HAP-1 (cell line): Measurements from ENCODE around the gene ADCY7.

ENCODE experiments used
- DNase-seq, 2 experiments: peaks; one replicate each; pipeline ENCODE4 v3.0.0-alpha.2; 2016 to 2020; ENCODE audit warnings: low spot score in 2 of 2
- H3K27me3 ChIP-seq: fragments of 250-450 bp; sonication (Bioruptor Pico); 2 replicates; pipeline ENCODE4 v1.5.1; 2020; ENCODE audit warnings: low read depth, mild to moderate bottlenecking, moderate library complexity
- H3K36me3 ChIP-seq: fragments of 250-450 bp; sonication (Bioruptor Pico); replicated peaks from 2 replicates; pipeline ENCODE4 v1.5.1; 2020; ENCODE audit warnings: mild to moderate bottlenecking
- H3K4me1 ChIP-seq: fragments of 250-450 bp; sonication (Bioruptor Pico); 2 replicates; pipeline ENCODE4 v1.5.1; 2020; ENCODE audit warnings: mild to moderate bottlenecking
- H3K4me3 ChIP-seq: fragments of 250-450 bp; sonication (Bioruptor Pico); 2 replicates; pipeline ENCODE4 v1.5.1; 2020; ENCODE audit warnings: mild to moderate bottlenecking, moderate library complexity
- H3K9me3 ChIP-seq: fragments of 250-450 bp; sonication (Bioruptor Pico); 2 replicates; pipeline ENCODE4 v1.5.1; 2020; ENCODE audit warnings: mild to moderate bottlenecking, moderate library complexity
- in situ Hi-C: fragments of 300-500 bp; cut with MboI; formaldehyde crosslinking; loops from 3 replicates; pipeline ENCODE4 v1.14.3; 2020; ENCODE audit warnings: low sequenced_read_pairs, inconsistent platforms, mixed read lengths

The ADCY7 gene

GRCh38 chr16:50288026-50288425 lies 21.7 kb downstream of the ADCY7 start:
- Histone ChIP-seq H3K36me3 (no peaks in the 10 kb centered on the region; the same call in 1 of the 2 replicates), H3K27me3 (no peaks in the 10 kb centered on the region), H3K4me3 (no peak overlapping the region), H3K9me3 (no peaks in the 10 kb centered on the region), H3K4me1 (no peaks in the 10 kb centered on the region)
- no peak for DNase-seq
- in situ Hi-C loops: no loop called here

- no peaks in the 10 kb centered on the region for H3K27me3 ChIP-seq
- no peak for DNase-seq
- no peaks in the 10 kb centered on the region for H3K9me3 ChIP-seq
- H3K4me3 ChIP-seq: no peak overlapping the region
- in situ Hi-C loops: no loop called here
- H3K36me3 ChIP-seq: no peaks in the 10 kb centered on the region; the same call in 1 of the 2 replicates
- no peaks in the 10 kb centered on the region for H3K4me1 ChIP-seq
Observed at GRCh38 chr16:50288920-50289319, 22.6 kb downstream of the ADCY7 start.

GRCh38 chr16:50289950-50290764 lies 23.8 kb downstream of the ADCY7 start:
- H3K9me3 ChIP-seq: no peaks in the 10 kb centered on the region
- in situ Hi-C loops: no loop called here

GRCh38 chr16:50290856-50291255 lies 24.5 kb downstream of the ADCY7 start:
- in situ Hi-C loops: no loop called here
- no peak for DNase-seq
- no peaks in the 10 kb centered on the region for H3K9me3 ChIP-seq
- no peaks in the 10 kb centered on the region for H3K4me1 ChIP-seq
- H3K4me3 ChIP-seq: no peak overlapping the region
- no peaks in the 10 kb centered on the region for H3K27me3 ChIP-seq
- H3K36me3 ChIP-seq: no peaks in the 10 kb centered on the region; the same call in 1 of the 2 replicates

More at GRCh38 chr16:50289950-50290764, 23.8 kb downstream of the ADCY7 start:
- Histone ChIP-seq H3K36me3 (no peaks in the 10 kb centered on the region; the same call in 1 of the 2 replicates), H3K4me3 (no peak overlapping the region), H3K4me1 (no peaks in the 10 kb centered on the region), H3K27me3 (no peaks in the 10 kb centered on the region)
- no peak for DNase-seq

GRCh38 chr16:50291719-50292565 lies 25.6 kb downstream of the ADCY7 start:
- in situ Hi-C loops: no loop called here
- DNase-seq: no peak
- Histone ChIP-seq H3K36me3 (no peaks in the 10 kb centered on the region; the same call in 1 of the 2 replicates), H3K4me1 (no peaks in the 10 kb centered on the region), H3K9me3 (no peaks in the 10 kb centered on the region), H3K27me3 (no peaks in the 10 kb centered on the region), H3K4me3 (no peak overlapping the region)

GRCh38 chr16:50292566-50292948 lies 26.2 kb downstream of the ADCY7 start:
- Histone ChIP-seq H3K4me1 (no peaks in the 10 kb centered on the region), H3K27me3 (no peaks in the 10 kb centered on the region), H3K4me3 (no peak overlapping the region), H3K36me3 (no peaks in the 10 kb centered on the region; the same call in 1 of the 2 replicates), H3K9me3 (no peaks in the 10 kb centered on the region)
- in situ Hi-C loops: no loop called here
- DNase-seq: no peak

- no peaks in the 10 kb centered on the region; the same call in 1 of the 2 replicates for H3K36me3 ChIP-seq
- H3K9me3 ChIP-seq: no peaks in the 10 kb centered on the region
- H3K27me3 ChIP-seq: no peaks in the 10 kb centered on the region
- H3K4me1 ChIP-seq: no peaks in the 10 kb centered on the region
- H3K4me3 ChIP-seq: no peak overlapping the region
- in situ Hi-C loops: no loop called here
- no peak for DNase-seq
Observed at GRCh38 chr16:50293041-50293783, 26.9 kb downstream of the ADCY7 start.

GRCh38 chr16:50293994-50294855 lies 27.9 kb downstream of the ADCY7 start:
- Histone ChIP-seq H3K27me3 (no peaks in the 10 kb centered on the region), H3K9me3 (no peaks in the 10 kb centered on the region), H3K36me3 (no peaks in the 10 kb centered on the region; the same call in 1 of the 2 replicates), H3K4me3 (no peak overlapping the region), H3K4me1 (no peaks in the 10 kb centered on the region)
- DNase-seq: no peak
- in situ Hi-C loops: no loop called here

- no peaks in the 10 kb centered on the region; the same call in 1 of the 2 replicates for H3K36me3 ChIP-seq
- no peaks in the 10 kb centered on the region for H3K4me1 ChIP-seq
- no peak for DNase-seq
- in situ Hi-C loops: no loop called here
- no peaks in the 10 kb centered on the region for H3K27me3 ChIP-seq
- H3K4me3 ChIP-seq: no peak overlapping the region
- no peaks in the 10 kb centered on the region for H3K9me3 ChIP-seq
Observed at GRCh38 chr16:50294955-50295354, 28.6 kb downstream of the ADCY7 start.

GRCh38 chr16:50295541-50296132 lies 29.3 kb downstream of the ADCY7 start:
- DNase-seq: no peak
- in situ Hi-C loops: no loop called here
- no peaks in the 10 kb centered on the region; the same call in 1 of the 2 replicates for H3K36me3 ChIP-seq
- H3K9me3 ChIP-seq: no peaks in the 10 kb centered on the region
- H3K4me3 ChIP-seq: no peak overlapping the region
- H3K27me3 ChIP-seq: no peaks in the 10 kb centered on the region
- H3K4me1 ChIP-seq: no peaks in the 10 kb centered on the region

GRCh38 chr16:50296807-50297206 lies 30.5 kb downstream of the ADCY7 start:
- Histone ChIP-seq H3K36me3 (peaks cover 3% of the 10 kb centered on the region; the same call in 1 of the 2 replicates), H3K27me3 (no peaks in the 10 kb centered on the region), H3K4me1 (no peaks in the 10 kb centered on the region), H3K9me3 (no peaks in the 10 kb centered on the region), H3K4me3 (no peak overlapping the region)
- DNase-seq: no peak
- in situ Hi-C loops: no loop called here

GRCh38 chr16:50297301-50298074 lies 31.1 kb downstream of the ADCY7 start:
- Histone ChIP-seq H3K36me3 (peaks cover 3% of the 10 kb centered on the region; the same call in 1 of the 2 replicates), H3K9me3 (no peaks in the 10 kb centered on the region), H3K4me3 (no peak overlapping the region), H3K27me3 (no peaks in the 10 kb centered on the region), H3K4me1 (no peaks in the 10 kb centered on the region)
- in situ Hi-C loops: no loop called here
- no peak for DNase-seq
